Prostate gland (tissue), 2 donors: ENCODE results near the gene CORO7. TPM values are rescaled to one million over a fixed set of nuclear protein-coding genes. Genes with fewer than 3 reads are reported as not detected.

ENCODE experiments used
- DNase-seq: peaks from one replicate; pipeline ENCODE4 v3.0.0-alpha.2; 2019; ENCODE audit warnings: low spot score
- H3K27ac ChIP-seq, 2 donors: fragments of 200-600 bp; sonication (generic); 2 replicates each; pipeline ENCODE4 v1.5.1; 2017 to 2019
- H3K27me3 ChIP-seq: fragments of 200-600 bp; sonication (generic); replicated peaks from 2 replicates; pipeline ENCODE4 v1.5.1; 2019; ENCODE audit not compliant: insufficient read depth
- H3K36me3 ChIP-seq, 2 donors: fragments of 200-600 bp; sonication (generic); 1 replicate in 1 of 2; 2 replicates in 1 of 2; pipeline versions ENCODE4 v1.5.1 to v1.8.1; 2017 to 2019
- H3K4me1 ChIP-seq: fragments of 200-600 bp; sonication (generic); replicated peaks from 2 replicates; pipeline ENCODE4 v1.5.1; 2019
- H3K4me3 ChIP-seq, 2 donors: fragments of 200-600 bp; sonication (generic); 2 replicates each; pipeline ENCODE4 v1.5.1; 2017 to 2019
- H3K9me3 ChIP-seq: fragments of 200-600 bp; sonication (generic); 2 replicates; pipeline ENCODE4 v1.5.1; 2017
- CTCF ChIP-seq, 4 experiments: fragments of 200-600 bp in 2 of 4; fragments of 450-650 bp in 2 of 4; sonication (generic) in 2 of 4; IDR thresholded peaks; 1 replicate in 3 of 4; 2 replicates in 1 of 4; pipeline ENCODE4 v1.5.1; 2016 to 2019; ENCODE audit warnings: antibody characterized with exemption in 4 of 4, mild to moderate bottlenecking in 2 of 4, moderate library complexity in 2 of 4
- POLR2A ChIP-seq: fragments of 450-650 bp; IDR thresholded peaks from one replicate; pipeline ENCODE4 v1.6.1; 2016; ENCODE audit warnings: antibody characterized with exemption, mild to moderate bottlenecking
- POLR2AphosphoS5 ChIP-seq: sonication (generic); formaldehyde crosslinking; IDR thresholded peaks from one replicate; pipeline ENCODE4 v1.6.1; 2017; ENCODE audit warnings: antibody characterized with exemption
- WGBS: methylation state at CpG from one replicate; pipeline ENCODE4 v1.1.5; 2018; 5-methylcytosine and 5-hydroxymethylcytosine counted together
- intact Hi-C: fragments of 100-400 bp; cut with DNase I; formaldehyde crosslinking; loops from one replicate; pipeline ENCODE4 v1.14.2; 2022
- total RNA-seq, 2 donors: library from RNA; depleted of rRNA; stranded (reverse); fragments of >200 nt; gene quantifications; one replicate each; pipeline ENCODE4 v1.1.0, GENCODE V29; 2016

CORO7 gene
- total RNA-seq, 2 donors from 2014 or later, result 24.1 to 122 TPM

- Histone ChIP-seq H3K36me3 (no peaks in the 10 kb centered on the region), H3K9me3 (no peaks in the 10 kb centered on the region), H3K27me3 (no peaks in the 10 kb centered on the region), H3K4me1 (peaks cover 19% of the 10 kb centered on the region), H3K4me3 (no peak overlapping the region), H3K27ac (peak overlapping the region in 1 of 2 donors; percentile 1)
- peak; percentile 67 for DNase-seq
- peak in 2 of 4 experiments; percentile 8 to 22 for TF ChIP-seq CTCF (IDR thresholded peaks at IDR 0.05)
- TF ChIP-seq POLR2A, result no peak
- peak; percentile 47 for TF ChIP-seq POLR2AphosphoS5
- intact Hi-C loops, result no loop called here
- 58% methylated on average over 13 of the region's 13 CpGs for WGBS
These were observed 47.2 kb downstream of the CORO7 start for GRCh38 chr16:4369007-4369733.

GRCh38 chr16:4367393-4367856 lies 49.0 kb downstream of the CORO7 start:
- Histone ChIP-seq H3K9me3 (no peaks in the 10 kb centered on the region), H3K27ac (no peak overlapping the region), H3K4me3 (no peak overlapping the region), H3K27me3 (no peaks in the 10 kb centered on the region), H3K36me3 (no peaks in the 10 kb centered on the region), H3K4me1 (peaks cover 8% of the 10 kb centered on the region)
- intact Hi-C loops, result no loop called here
- DNase-seq, result no peak
- no peak for TF ChIP-seq POLR2AphosphoS5
- TF ChIP-seq CTCF (IDR thresholded peaks at IDR 0.05), result no peak
- no peak for TF ChIP-seq POLR2A
- 96% methylated on average over 5 of the region's 5 CpGs for WGBS

- Histone ChIP-seq H3K27me3 (no peaks in the 10 kb centered on the region), H3K9me3 (no peaks in the 10 kb centered on the region), H3K36me3 (no peaks in the 10 kb centered on the region), H3K27ac (no peak overlapping the region), H3K4me3 (no peak overlapping the region), H3K4me1 (peaks cover 5% of the 10 kb centered on the region)
- intact Hi-C loops, result no loop called here
- no peak for DNase-seq
- no peak for TF ChIP-seq POLR2A
- no peak for TF ChIP-seq CTCF (IDR thresholded peaks at IDR 0.05)
- no peak for TF ChIP-seq POLR2AphosphoS5
- WGBS, result 96% methylated on average over 13 of the region's 13 CpGs
These were observed 50.4 kb downstream of the CORO7 start for GRCh38 chr16:4366016-4366415.

- DNase-seq, result no peak
- intact Hi-C loops, result no loop called here
- TF ChIP-seq CTCF (IDR thresholded peaks at IDR 0.05) (no peak), POLR2A (no peak), POLR2AphosphoS5 (no peak)
- 98% methylated on average over 12 of the region's 12 CpGs for WGBS
- no peak overlapping the region for H3K27ac ChIP-seq
- no peak overlapping the region for H3K4me3 ChIP-seq
- H3K36me3 ChIP-seq, result no peaks in the 10 kb centered on the region
- peaks cover 5% of the 10 kb centered on the region for H3K4me1 ChIP-seq
- no peaks in the 10 kb centered on the region for H3K9me3 ChIP-seq
- H3K27me3 ChIP-seq, result no peaks in the 10 kb centered on the region
These were observed 50.8 kb downstream of the CORO7 start for GRCh38 chr16:4365615-4366014.

- Histone ChIP-seq H3K27me3 (no peaks in the 10 kb centered on the region), H3K36me3 (no peaks in the 10 kb centered on the region)
- TF ChIP-seq CTCF (IDR thresholded peaks at IDR 0.05), result no peak
- no peak for TF ChIP-seq POLR2AphosphoS5
- TF ChIP-seq POLR2A, result no peak
These were observed 51.4 kb downstream of the CORO7 start for GRCh38 chr16:4365014-4365406.

More at GRCh38 chr16:4365014-4365406, 51.4 kb downstream of the CORO7 start:
- intact Hi-C loops, result no loop called here
- Histone ChIP-seq H3K9me3 (no peaks in the 10 kb centered on the region), H3K4me3 (no peak overlapping the region), H3K4me1 (peaks cover 5% of the 10 kb centered on the region), H3K27ac (no peak overlapping the region)
- 92% methylated on average over 10 of the region's 10 CpGs for WGBS
- no peak for DNase-seq
